Measurements from ENCODE around the gene ZC3H4.

Gene ZC3H4

DNA sequence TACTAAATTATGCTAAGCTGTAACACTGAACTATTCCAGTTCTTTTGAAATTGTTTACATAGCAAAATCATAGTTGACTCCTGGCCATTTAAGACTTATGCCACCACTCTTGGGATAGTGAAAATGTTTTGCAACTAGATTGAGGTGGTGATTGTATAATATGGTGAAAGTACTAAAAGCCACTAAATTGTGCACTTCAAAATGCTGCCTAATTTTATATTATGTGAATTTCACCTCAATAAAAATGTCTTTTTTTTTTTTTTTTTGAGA is 12.0 kb upstream of the ZC3H4 start:
- TF ChIP-seq CTCF (IDR thresholded peaks at IDR 0.05; ENCODE audit: low read length, missing control alignments): no peak
- H3K4me3 ChIP-seq (replicated peaks; ENCODE audit: low read depth, low read length): no peak overlapping the region
- DNase-seq (ENCODE audit: low read depth): no peak

DNA sequence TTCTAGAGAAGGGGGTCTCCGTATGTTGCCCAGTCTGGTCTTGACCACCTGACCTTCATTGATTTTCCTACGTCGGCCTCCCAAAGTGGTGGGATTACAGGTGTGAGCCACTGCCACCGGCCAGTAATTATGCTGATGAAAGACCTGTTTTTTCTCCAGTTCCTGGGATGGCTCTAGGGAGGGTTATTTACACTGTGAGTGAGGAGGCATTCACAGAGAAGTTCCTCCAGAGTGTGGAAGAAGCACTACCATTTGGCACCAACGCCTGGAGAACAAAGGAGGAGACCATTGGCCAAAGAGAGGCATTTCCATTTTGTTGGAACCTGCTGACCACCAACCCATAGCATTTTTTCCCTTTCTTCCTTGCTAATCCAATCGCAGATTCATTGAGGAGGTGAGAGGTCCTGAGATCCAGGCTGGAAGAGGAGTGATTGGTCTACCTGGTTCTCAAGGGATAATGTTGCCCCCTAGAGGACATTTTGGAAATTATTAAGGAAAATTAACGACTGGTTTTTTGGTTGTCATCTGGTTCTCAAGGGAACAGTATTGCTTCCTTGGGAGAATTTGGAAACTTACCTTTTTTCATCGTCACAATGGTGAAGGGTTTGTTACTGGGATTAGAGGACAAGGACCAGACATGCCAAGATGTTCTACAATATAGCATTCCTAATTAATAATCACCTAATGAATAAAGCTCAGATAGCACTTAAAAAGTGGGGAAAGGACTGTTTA is 11.5 kb upstream of the ZC3H4 start:
- TF ChIP-seq CTCF (IDR thresholded peaks at IDR 0.05; ENCODE audit: low read length, missing control alignments): peak; percentile 61
- no peak overlapping the region for H3K4me3 ChIP-seq (replicated peaks; ENCODE audit: low read depth, low read length)
- peak; percentile 86 for DNase-seq (ENCODE audit: low read depth)

DNA sequence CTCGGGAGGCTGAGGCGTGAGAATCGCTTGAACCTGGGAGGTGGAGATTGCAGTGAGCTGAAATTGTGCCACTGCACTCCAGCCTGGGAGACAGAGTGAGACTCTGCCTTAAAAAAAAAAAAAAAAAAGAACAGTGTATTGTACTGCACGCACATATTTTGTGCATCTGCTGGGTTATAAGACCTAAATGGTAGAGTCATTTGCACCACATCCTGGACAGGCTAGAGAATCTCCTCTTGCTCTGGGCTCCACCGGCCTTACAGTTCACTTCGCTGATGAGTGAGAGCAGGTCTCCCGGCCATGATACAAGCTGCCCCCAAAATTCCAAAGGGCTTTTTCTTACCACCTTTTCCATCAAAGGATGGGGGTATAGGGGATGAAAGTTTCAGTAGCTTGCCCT is 9.8 kb upstream of the ZC3H4 start:
- TF ChIP-seq CTCF (IDR thresholded peaks at IDR 0.05; ENCODE audit: low read length, missing control alignments): no peak
- no peak for DNase-seq (ENCODE audit: low read depth)
- H3K4me3 ChIP-seq (replicated peaks; ENCODE audit: low read depth, low read length): no peak overlapping the region

GRCh38 chr19:47122359-47123335 is 9.1 kb upstream of the ZC3H4 start:
- no peak for TF ChIP-seq CTCF (IDR thresholded peaks at IDR 0.05; ENCODE audit: low read length, missing control alignments)
- no peak overlapping the region for H3K4me3 ChIP-seq (replicated peaks; ENCODE audit: low read depth, low read length)
- DNase-seq (ENCODE audit: low read depth): peak; percentile 74

DNA sequence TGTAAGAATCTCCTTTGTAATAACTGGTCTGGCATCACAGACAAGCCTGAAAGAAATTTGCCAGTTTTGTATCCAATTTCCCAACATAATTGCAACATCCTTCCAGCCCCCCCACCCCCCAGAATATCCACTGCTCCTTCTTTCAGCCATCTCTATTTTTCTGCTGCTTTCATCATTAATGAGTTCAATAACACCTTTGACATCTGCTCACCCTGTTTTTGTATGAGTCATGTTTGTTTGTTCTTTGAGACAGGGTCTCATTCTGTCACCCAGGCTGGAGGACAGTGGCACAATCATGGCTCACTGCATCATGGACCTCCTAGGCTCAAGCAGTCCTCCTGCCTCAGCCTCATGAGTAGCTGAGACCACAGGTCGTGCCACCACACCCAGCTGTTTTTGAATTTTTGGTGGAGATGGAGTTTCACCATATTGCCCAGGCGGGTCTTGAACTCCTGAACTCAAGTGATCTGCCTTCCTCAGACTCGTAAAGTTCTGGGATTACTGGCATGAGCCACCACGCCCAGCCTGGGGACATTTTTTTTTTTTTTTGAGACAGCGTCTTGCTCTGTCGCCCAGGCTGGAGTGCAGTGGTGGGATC is 7.0 kb upstream of the ZC3H4 start:
- TF ChIP-seq CTCF (IDR thresholded peaks at IDR 0.05; ENCODE audit: low read length, missing control alignments): no peak
- H3K4me3 ChIP-seq (replicated peaks; ENCODE audit: low read depth, low read length): no peak overlapping the region
- no peak for DNase-seq (ENCODE audit: low read depth)

GRCh38 chr19:47113850-47114651 is 475 bp upstream of the ZC3H4 start:
- no peak for DNase-seq (ENCODE audit: low read depth)
- TF ChIP-seq CTCF (IDR thresholded peaks at IDR 0.05; ENCODE audit: low read length, missing control alignments): no peak
- H3K4me3 ChIP-seq (replicated peaks; ENCODE audit: low read depth, low read length): peak overlapping the region; percentile 95
